ENCODE results near the gene PRTFDC1.

DNA sequence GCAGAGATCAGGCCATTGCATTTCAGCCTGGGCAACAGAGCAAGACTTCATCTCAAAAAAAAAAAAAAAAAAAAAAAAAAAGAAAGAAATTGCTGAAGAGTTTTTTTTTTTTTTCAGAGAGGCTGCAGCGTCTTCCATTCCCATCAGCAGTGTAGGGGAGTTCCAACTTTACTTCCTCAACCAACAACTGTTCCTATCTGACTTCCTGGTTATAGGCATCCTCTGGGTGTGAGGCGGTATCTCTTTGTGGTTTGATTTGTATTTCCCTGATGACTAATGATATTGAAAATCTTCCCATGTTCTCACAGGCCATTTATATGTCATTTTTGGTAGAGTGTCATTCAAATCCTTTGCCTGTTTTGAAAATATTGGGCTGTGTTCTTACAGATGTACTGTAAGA lies 40.2 kb downstream of the PRTFDC1 start:
- TF ChIP-seq EGR1 (IDR thresholded peaks at IDR 0.05; ENCODE audit: borderline replicate concordance, low read depth, low read length): no peak
- no peak for TF ChIP-seq POLR2AphosphoS5 (IDR thresholded peaks at IDR 0.05; ENCODE audit: low read depth, low read length)
- TF ChIP-seq, protein P1, sequence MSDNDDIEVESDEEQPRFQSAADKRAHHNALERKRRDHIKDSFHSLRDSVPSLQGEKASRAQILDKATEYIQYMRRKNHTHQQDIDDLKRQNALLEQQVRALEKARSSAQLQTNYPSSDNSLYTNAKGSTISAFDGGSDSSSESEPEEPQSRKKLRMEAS (IDR thresholded peaks at IDR 0.05): no peak
- no peak for TF ChIP-seq RBBP5 (IDR thresholded peaks at IDR 0.05; ENCODE audit: borderline replicate concordance, low read depth, low read length)
- TF ChIP-seq POU5F1 (IDR thresholded peaks at IDR 0.05; ENCODE audit: low read depth, low read length): no peak
- no peak for TF ChIP-seq RFX5 (IDR thresholded peaks at IDR 0.05; ENCODE audit: borderline replicate concordance, low read depth, low read length)

Measured in H1 (cell line).